Prostate gland (tissue), 2 donors: ENCODE measurements around the gene GDF2.

Experiments used
- POLR2A ChIP-seq: fragments of 450-650 bp; IDR thresholded peaks from one replicate; pipeline ENCODE4 v1.6.1; 2016; ENCODE audit warnings: antibody characterized with exemption, mild to moderate bottlenecking
- TF ChIP-seq, protein P1 (sequence below), 4 experiments: fragments of 200-600 bp in 2 of 4; fragments of 450-650 bp in 2 of 4; sonication (generic) in 2 of 4; IDR thresholded peaks; 1 replicate in 3 of 4; 2 replicates in 1 of 4; pipeline ENCODE4 v1.5.1; 2016 to 2019; ENCODE audit warnings: antibody characterized with exemption in 4 of 4, mild to moderate bottlenecking in 2 of 4, moderate library complexity in 2 of 4

DNA sequence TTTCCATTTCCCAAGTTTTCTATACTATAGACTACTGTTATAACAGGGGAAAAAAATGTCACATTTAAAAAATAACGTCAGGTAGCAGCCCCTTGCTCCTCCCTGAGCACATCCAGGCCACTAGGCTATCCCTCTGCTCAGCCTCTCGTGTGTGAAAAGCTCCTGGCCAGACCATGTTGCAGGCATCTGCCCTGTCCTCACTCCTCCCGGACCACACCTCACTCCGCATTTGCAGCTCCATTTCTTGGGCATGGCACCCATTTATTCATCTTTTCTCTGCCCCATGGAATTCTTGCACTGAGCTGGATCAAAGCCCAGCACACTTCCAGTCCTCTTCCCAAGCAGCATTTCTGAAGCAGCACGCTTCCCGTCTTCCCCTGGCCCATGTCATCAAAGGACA is 1.4 kb upstream of the GDF2 start:
- TF ChIP-seq, protein P1, sequence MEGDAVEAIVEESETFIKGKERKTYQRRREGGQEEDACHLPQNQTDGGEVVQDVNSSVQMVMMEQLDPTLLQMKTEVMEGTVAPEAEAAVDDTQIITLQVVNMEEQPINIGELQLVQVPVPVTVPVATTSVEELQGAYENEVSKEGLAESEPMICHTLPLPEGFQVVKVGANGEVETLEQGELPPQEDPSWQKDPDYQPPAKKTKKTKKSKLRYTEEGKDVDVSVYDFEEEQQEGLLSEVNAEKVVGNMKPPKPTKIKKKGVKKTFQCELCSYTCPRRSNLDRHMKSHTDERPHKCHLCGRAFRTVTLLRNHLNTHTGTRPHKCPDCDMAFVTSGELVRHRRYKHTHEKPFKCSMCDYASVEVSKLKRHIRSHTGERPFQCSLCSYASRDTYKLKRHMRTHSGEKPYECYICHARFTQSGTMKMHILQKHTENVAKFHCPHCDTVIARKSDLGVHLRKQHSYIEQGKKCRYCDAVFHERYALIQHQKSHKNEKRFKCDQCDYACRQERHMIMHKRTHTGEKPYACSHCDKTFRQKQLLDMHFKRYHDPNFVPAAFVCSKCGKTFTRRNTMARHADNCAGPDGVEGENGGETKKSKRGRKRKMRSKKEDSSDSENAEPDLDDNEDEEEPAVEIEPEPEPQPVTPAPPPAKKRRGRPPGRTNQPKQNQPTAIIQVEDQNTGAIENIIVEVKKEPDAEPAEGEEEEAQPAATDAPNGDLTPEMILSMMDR (IDR thresholded peaks at IDR 0.05): no peak
- TF ChIP-seq POLR2A: no peak
